ENCODE results near the gene TNK1. TPM values are rescaled to one million over a fixed set of nuclear protein-coding genes. Genes with fewer than 3 reads are reported as not detected.

Gene TNK1
- polyA plus RNA-seq, 1 of the 3 experiments (the other 2 are of a cell fraction): 0.64 TPM

DNA sequence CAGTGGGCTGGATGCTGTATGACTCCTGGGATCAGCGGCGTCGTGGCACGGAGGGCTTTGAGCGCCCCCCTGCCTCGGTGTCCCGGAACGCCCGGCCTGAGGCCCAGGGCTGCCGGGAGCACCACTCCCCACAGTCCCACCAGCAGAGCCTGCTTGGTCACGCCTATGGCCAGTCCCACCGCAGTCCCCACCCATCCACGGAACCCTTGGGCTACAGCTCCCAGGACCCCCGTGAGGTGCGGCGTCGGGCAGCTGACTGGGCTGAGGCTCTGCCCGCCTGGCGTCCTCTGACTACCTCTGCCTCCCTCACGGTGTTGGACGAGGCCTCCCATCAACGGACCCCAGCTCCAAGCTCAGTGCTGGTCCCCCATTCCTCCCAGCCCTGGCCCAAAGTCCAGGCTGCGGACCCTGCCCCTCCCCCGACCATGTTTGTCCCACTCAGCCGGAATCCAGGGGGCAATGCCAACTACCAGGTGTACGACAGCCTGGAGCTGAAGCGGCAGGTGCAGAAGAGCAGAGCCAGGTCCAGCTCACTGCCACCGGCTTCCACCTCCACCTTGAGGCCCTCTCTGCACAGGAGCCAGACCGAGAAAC is 46.1 kb downstream of the TNK1 start:
- H3K9me2 ChIP-seq: no peaks in the 10 kb centered on the region
- no peak overlapping the region for H3K4me2 ChIP-seq
- no peak overlapping the region for H2AFZ ChIP-seq (ENCODE audit: low read depth)
- H3K4me3 ChIP-seq (ENCODE audit: low read depth in 2 of 2, low read length in 1 of 2): no peak overlapping the region
- no peaks in the 10 kb centered on the region for H3K4me1 ChIP-seq (ENCODE audit: control insufficient read depth in 1 of 2, insufficient read depth in 2 of 2, low read depth in 1 of 2, low read length in 1 of 2)
- H3K9me3 ChIP-seq: no peaks in the 10 kb centered on the region
- no peak overlapping the region for H3K9ac ChIP-seq
- 88% methylated on average over 8 of the region's 29 CpGs for WGBS (ENCODE audit: low lambda C conversion rate)
- no peaks in the 10 kb centered on the region for H3F3A ChIP-seq (replicated peaks; ENCODE audit: insufficient read depth)
- no peak overlapping the region for H3K27ac ChIP-seq (ENCODE audit: low read depth in 2 of 2, low read length in 1 of 2)
- no peak for TF ChIP-seq RCOR1 (IDR thresholded peaks at IDR 0.05; ENCODE audit: low read length)
- no peak for DNase-seq
- H3K36me3 ChIP-seq (replicated peaks in 1 of 2; ENCODE audit: control insufficient read depth in 1 of 2, insufficient read depth in 2 of 2, low read length in 1 of 2): no peaks in the 10 kb centered on the region
- no peaks in the 10 kb centered on the region for H3K27me3 ChIP-seq (ENCODE audit: insufficient read depth)
- H3K79me2 ChIP-seq (ENCODE audit: insufficient read depth): no peaks in the 10 kb centered on the region
- ChIA-PET CTCF (interaction anchor here (0.6 to 1.6 kb wide), 2 partner anchors 10 to 71 kb away, joined by 3 to 7 read pairs; no protein-coding TSS in a partner anchor), POLR2A (no interaction called here)
- H4K20me1 ChIP-seq (ENCODE audit: insufficient read depth): no peaks in the 10 kb centered on the region

GRCh38 chr17:7427549-7427948 is 46.7 kb downstream of the TNK1 start:
- ChIA-PET CTCF (interaction anchor here (0.6 to 1.6 kb wide), 2 partner anchors 9 to 71 kb away, joined by 3 to 7 read pairs; no protein-coding TSS in a partner anchor), POLR2A (no interaction called here)
- no peaks in the 10 kb centered on the region for H3K9me3 ChIP-seq
- H3K9ac ChIP-seq: no peak overlapping the region
- H2AFZ ChIP-seq (ENCODE audit: low read depth): no peak overlapping the region
- no peak overlapping the region for H3K27ac ChIP-seq (ENCODE audit: low read depth in 2 of 2, low read length in 1 of 2)
- TF ChIP-seq, protein P1, sequence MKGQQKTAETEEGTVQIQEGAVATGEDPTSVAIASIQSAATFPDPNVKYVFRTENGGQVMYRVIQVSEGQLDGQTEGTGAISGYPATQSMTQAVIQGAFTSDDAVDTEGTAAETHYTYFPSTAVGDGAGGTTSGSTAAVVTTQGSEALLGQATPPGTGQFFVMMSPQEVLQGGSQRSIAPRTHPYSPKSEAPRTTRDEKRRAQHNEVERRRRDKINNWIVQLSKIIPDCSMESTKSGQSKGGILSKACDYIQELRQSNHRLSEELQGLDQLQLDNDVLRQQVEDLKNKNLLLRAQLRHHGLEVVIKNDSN (IDR thresholded peaks at IDR 0.05; ENCODE audit: borderline replicate concordance, low read depth): no peak
- TF ChIP-seq MEF2A (IDR thresholded peaks at IDR 0.05; ENCODE audit: borderline replicate concordance, low read depth): no peak
- TF ChIP-seq RAD21 (IDR thresholded peaks at IDR 0.05; ENCODE audit: low read length): no peak
- TF ChIP-seq JUND (IDR thresholded peaks at IDR 0.05): no peak
- TF ChIP-seq, protein P2, sequence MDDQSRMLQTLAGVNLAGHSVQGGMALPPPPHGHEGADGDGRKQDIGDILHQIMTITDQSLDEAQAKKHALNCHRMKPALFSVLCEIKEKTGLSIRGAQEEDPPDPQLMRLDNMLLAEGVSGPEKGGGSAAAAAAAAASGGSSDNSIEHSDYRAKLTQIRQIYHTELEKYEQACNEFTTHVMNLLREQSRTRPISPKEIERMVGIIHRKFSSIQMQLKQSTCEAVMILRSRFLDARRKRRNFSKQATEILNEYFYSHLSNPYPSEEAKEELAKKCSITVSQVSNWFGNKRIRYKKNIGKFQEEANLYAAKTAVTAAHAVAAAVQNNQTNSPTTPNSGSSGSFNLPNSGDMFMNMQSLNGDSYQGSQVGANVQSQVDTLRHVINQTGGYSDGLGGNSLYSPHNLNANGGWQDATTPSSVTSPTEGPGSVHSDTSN (IDR thresholded peaks at IDR 0.05): no peak
- TF ChIP-seq IRF3 (IDR thresholded peaks at IDR 0.05; ENCODE audit: low read depth, low read length): no peak
- TF ChIP-seq POLR2AphosphoS5 (IDR thresholded peaks at IDR 0.05; ENCODE audit: low read depth, low read length): no peak
- TF ChIP-seq, protein P3, sequence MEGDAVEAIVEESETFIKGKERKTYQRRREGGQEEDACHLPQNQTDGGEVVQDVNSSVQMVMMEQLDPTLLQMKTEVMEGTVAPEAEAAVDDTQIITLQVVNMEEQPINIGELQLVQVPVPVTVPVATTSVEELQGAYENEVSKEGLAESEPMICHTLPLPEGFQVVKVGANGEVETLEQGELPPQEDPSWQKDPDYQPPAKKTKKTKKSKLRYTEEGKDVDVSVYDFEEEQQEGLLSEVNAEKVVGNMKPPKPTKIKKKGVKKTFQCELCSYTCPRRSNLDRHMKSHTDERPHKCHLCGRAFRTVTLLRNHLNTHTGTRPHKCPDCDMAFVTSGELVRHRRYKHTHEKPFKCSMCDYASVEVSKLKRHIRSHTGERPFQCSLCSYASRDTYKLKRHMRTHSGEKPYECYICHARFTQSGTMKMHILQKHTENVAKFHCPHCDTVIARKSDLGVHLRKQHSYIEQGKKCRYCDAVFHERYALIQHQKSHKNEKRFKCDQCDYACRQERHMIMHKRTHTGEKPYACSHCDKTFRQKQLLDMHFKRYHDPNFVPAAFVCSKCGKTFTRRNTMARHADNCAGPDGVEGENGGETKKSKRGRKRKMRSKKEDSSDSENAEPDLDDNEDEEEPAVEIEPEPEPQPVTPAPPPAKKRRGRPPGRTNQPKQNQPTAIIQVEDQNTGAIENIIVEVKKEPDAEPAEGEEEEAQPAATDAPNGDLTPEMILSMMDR (IDR thresholded peaks at IDR 0.05): no peak
- TF ChIP-seq YY1 (IDR thresholded peaks at IDR 0.05; ENCODE audit: low read depth): no peak
- no peak for TF ChIP-seq NFIC (IDR thresholded peaks at IDR 0.05; ENCODE audit: borderline replicate concordance)
- no peak for TF ChIP-seq RCOR1 (IDR thresholded peaks at IDR 0.05; ENCODE audit: low read length)
- TF ChIP-seq SMC3 (IDR thresholded peaks at IDR 0.05; ENCODE audit: low read depth, low read length): no peak
- H3K27me3 ChIP-seq (ENCODE audit: insufficient read depth): no peaks in the 10 kb centered on the region
- no peaks in the 10 kb centered on the region for H3K79me2 ChIP-seq (ENCODE audit: insufficient read depth)
- no peaks in the 10 kb centered on the region for H4K20me1 ChIP-seq (ENCODE audit: insufficient read depth)
- no peaks in the 10 kb centered on the region for H3K9me2 ChIP-seq
- 84% methylated on average over 7 of the region's 7 CpGs for WGBS (ENCODE audit: low lambda C conversion rate)
- H3K36me3 ChIP-seq (replicated peaks in 1 of 2; ENCODE audit: control insufficient read depth in 1 of 2, insufficient read depth in 2 of 2, low read length in 1 of 2): no peaks in the 10 kb centered on the region
- H3F3A ChIP-seq (replicated peaks; ENCODE audit: insufficient read depth): no peaks in the 10 kb centered on the region
- H3K4me2 ChIP-seq: no peak overlapping the region
- no peak overlapping the region for H3K4me3 ChIP-seq (ENCODE audit: low read depth in 2 of 2, low read length in 1 of 2)
- DNase-seq: no peak
- H3K4me1 ChIP-seq (ENCODE audit: control insufficient read depth in 1 of 2, insufficient read depth in 2 of 2, low read depth in 1 of 2, low read length in 1 of 2): no peaks in the 10 kb centered on the region
